ENCODE measurements around the gene AP3M1.

Gene AP3M1

GRCh38 chr10:74133923-74134820, 16.5 kb downstream of the AP3M1 start:
- H3K4me3 ChIP-seq (ENCODE audit: low read length), result no peak overlapping the region
- no peak for DNase-seq (ENCODE audit: low read depth)
- no peak for TF ChIP-seq CTCF (conservative IDR thresholded peaks at IDR 0.05; ENCODE audit: low read length)

- no peak for TF ChIP-seq CTCF (conservative IDR thresholded peaks at IDR 0.05; ENCODE audit: low read length)
- no peak overlapping the region for H3K4me3 ChIP-seq (ENCODE audit: low read length)
- no peak for DNase-seq (ENCODE audit: low read depth)
Measured at GRCh38 chr10:74123081-74123480, 27.5 kb downstream of the AP3M1 start.

GRCh38 chr10:74122060-74122459, 28.6 kb downstream of the AP3M1 start:
- H3K4me3 ChIP-seq (ENCODE audit: low read length), result no peak overlapping the region
- DNase-seq (ENCODE audit: low read depth), result no peak
- TF ChIP-seq CTCF (conservative IDR thresholded peaks at IDR 0.05; ENCODE audit: low read length), result no peak

GRCh38 chr10:74121368-74121767, 29.3 kb downstream of the AP3M1 start:
- no peak for DNase-seq (ENCODE audit: low read depth)
- H3K4me3 ChIP-seq (ENCODE audit: low read length), result no peak overlapping the region
- no peak for TF ChIP-seq CTCF (conservative IDR thresholded peaks at IDR 0.05; ENCODE audit: low read length)

- DNase-seq (ENCODE audit: low read depth), result no peak
- no peak for TF ChIP-seq CTCF (conservative IDR thresholded peaks at IDR 0.05; ENCODE audit: low read length)
- no peak overlapping the region for H3K4me3 ChIP-seq (ENCODE audit: low read length)
Measured at GRCh38 chr10:74120911-74121310, 29.7 kb downstream of the AP3M1 start.

- no peak for DNase-seq (ENCODE audit: low read depth)
- no peak for TF ChIP-seq CTCF (conservative IDR thresholded peaks at IDR 0.05; ENCODE audit: low read length)
- H3K4me3 ChIP-seq (ENCODE audit: low read length), result no peak overlapping the region
Measured at GRCh38 chr10:74118804-74119203, 31.8 kb downstream of the AP3M1 start.

GRCh38 chr10:74117738-74118137, 32.9 kb downstream of the AP3M1 start:
- no peak for TF ChIP-seq CTCF (conservative IDR thresholded peaks at IDR 0.05; ENCODE audit: low read length)
- no peak overlapping the region for H3K4me3 ChIP-seq (ENCODE audit: low read length)

More at GRCh38 chr10:74117738-74118137, 32.9 kb downstream of the AP3M1 start:
- no peak for DNase-seq (ENCODE audit: low read depth)
